ENCODE data around the gene ATP23.

Gene ATP23

DNA sequence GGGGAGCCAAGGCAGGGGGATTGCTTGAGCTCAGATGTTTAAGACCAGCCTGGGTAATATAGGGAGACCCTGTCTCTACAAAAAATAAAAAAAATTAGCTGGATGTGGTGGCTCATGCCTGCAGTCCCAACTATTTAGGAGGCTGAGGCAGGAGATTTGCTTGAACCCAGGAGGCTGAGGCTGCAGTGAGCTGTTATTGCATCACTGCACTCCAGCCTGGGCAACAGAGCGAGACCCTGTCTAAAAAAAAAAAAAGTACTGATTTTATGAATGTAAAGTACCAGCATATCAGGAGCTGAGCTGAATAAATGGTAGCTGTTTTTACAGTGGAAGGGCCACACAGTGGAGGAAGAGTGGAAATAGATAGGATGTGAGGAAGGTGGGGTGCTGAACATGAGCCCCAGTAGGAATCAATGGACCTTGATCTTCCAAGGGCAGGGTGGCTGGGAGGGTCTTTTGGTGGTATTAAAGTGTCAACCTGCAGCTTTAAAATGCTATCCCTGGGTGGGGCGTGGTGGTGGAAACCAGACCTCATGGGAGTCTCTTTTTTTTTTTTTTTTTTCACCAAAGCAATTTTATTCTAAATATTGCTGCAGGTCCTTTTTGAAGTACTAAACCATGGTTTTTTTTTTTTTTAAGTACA lies 2.2 kb downstream of the ATP23 start:
- Histone ChIP-seq H3K9me3 (replicated peaks in 1 of 2; ENCODE audit: control insufficient read depth in 2 of 2, insufficient read depth in 1 of 2, low read depth in 1 of 2, low read length in 2 of 2) (no peaks in the 10 kb centered on the region), H2BK5ac (ENCODE audit: low read length) (no peak overlapping the region), H3K36me3 (replicated peaks in 1 of 2; ENCODE audit: control insufficient read depth in 2 of 2, insufficient read depth in 2 of 2, low read length in 2 of 2) (no peaks in the 10 kb centered on the region), H4K8ac (ENCODE audit: low read depth, low read length) (no peak overlapping the region), H3K4me3 (ENCODE audit: low read length in 2 of 2) (no peak overlapping the region), H2AK5ac (ENCODE audit: low read depth, low read length) (no peak overlapping the region), H2BK15ac (ENCODE audit: low read length) (no peak overlapping the region), H3K4ac (ENCODE audit: low read length) (no peak overlapping the region), H4K91ac (ENCODE audit: low read depth, low read length, poor library complexity) (no peak overlapping the region), H3K9ac (ENCODE audit: low read depth, low read length, poor library complexity) (no peak overlapping the region), H2BK12ac (ENCODE audit: low read length) (no peak overlapping the region), H3K27ac (replicated peaks; ENCODE audit: low read length) (no peak overlapping the region), H3K4me1 (ENCODE audit: control insufficient read depth in 2 of 2, insufficient read depth in 1 of 2, low read depth in 1 of 2, low read length in 2 of 2) (peaks cover 3 to 5% of the 10 kb centered on the region in 2 donors), H3K27me3 (ENCODE audit: control insufficient read depth in 3 of 3, insufficient read depth in 3 of 3, low read depth in 1 of 3, low read length in 3 of 3) (peaks cover 0 to 8% (median 0%) of the 10 kb centered on the region in 3 experiments), H3K14ac (ENCODE audit: low read length) (no peak overlapping the region), H3K79me1 (ENCODE audit: low read depth, low read length) (no peaks in the 10 kb centered on the region), H3K18ac (ENCODE audit: low read length) (no peak overlapping the region), H2BK120ac (ENCODE audit: low read depth, low read length) (no peak overlapping the region), H3K23ac (ENCODE audit: low read depth, low read length, poor library complexity) (no peak overlapping the region), H2AFZ (ENCODE audit: low read length) (no peak overlapping the region), H3K4me2 (ENCODE audit: insufficient read depth, low read length, poor library complexity, severe bottlenecking) (no peak overlapping the region)
- no CpG with 5 or more reads among the region's 2 CpGs for WGBS, 2 donors (ENCODE audit: extremely low coverage in 2 of 2, insufficient read length in 2 of 2, insufficient replicate concordance in 1 of 2)
- no peak for DNase-seq (ENCODE audit: low spot score)

DNA sequence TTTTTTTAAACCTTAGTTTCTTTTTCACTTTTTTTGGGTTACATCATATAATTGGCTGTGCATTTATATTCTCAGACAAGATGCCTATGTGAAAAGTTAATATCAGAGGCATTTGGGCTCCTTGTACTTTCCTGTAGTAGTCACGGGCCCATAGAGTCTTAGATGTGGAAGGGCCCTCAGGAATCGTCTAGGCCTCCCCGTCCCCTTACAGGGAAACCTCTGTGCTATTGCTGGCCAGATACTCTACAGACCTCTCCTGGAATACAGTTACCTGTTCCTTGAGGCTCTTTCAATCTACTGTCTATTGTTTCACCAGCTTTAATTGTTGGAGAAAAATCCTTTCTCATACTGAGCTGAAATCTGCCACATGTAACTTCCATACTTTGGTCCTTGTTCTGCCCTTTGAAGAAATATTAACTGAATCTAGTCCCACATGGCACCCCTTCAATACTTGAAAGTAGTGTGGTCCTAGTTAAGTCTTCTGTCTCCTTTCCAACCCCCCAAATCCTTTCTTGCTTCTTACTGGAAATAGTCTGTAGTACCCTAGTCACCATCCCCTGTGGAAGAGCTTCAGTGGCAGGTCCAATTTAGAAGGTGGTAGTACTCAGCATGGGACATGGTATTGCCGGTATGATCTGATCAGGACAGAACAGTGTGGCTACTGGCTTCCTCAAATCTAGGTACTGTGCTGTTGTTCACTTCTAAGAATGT lies 3.1 kb downstream of the ATP23 start:
- Histone ChIP-seq H2BK5ac (ENCODE audit: low read length) (no peak overlapping the region), H2BK15ac (ENCODE audit: low read length) (no peak overlapping the region), H4K91ac (ENCODE audit: low read depth, low read length, poor library complexity) (no peak overlapping the region), H2BK12ac (ENCODE audit: low read length) (no peak overlapping the region), H2AFZ (ENCODE audit: low read length) (no peak overlapping the region), H3K79me1 (ENCODE audit: low read depth, low read length) (no peaks in the 10 kb centered on the region), H3K4me1 (ENCODE audit: control insufficient read depth in 2 of 2, insufficient read depth in 1 of 2, low read depth in 1 of 2, low read length in 2 of 2) (peaks cover 3 to 5% of the 10 kb centered on the region in 2 donors), H3K4ac (ENCODE audit: low read length) (no peak overlapping the region), H3K14ac (ENCODE audit: low read length) (no peak overlapping the region), H2BK120ac (ENCODE audit: low read depth, low read length) (no peak overlapping the region), H3K4me2 (ENCODE audit: insufficient read depth, low read length, poor library complexity, severe bottlenecking) (no peak overlapping the region), H3K9ac (ENCODE audit: low read depth, low read length, poor library complexity) (no peak overlapping the region), H4K8ac (ENCODE audit: low read depth, low read length) (no peak overlapping the region), H3K36me3 (replicated peaks in 1 of 2; ENCODE audit: control insufficient read depth in 2 of 2, insufficient read depth in 2 of 2, low read length in 2 of 2) (no peaks in the 10 kb centered on the region), H3K23ac (ENCODE audit: low read depth, low read length, poor library complexity) (no peak overlapping the region), H3K27ac (replicated peaks; ENCODE audit: low read length) (no peak overlapping the region), H3K27me3 (ENCODE audit: control insufficient read depth in 3 of 3, insufficient read depth in 3 of 3, low read depth in 1 of 3, low read length in 3 of 3) (peaks cover 0 to 8% (median 0%) of the 10 kb centered on the region in 3 experiments), H3K9me3 (replicated peaks in 1 of 2; ENCODE audit: control insufficient read depth in 2 of 2, insufficient read depth in 1 of 2, low read depth in 1 of 2, low read length in 2 of 2) (no peaks in the 10 kb centered on the region), H2AK5ac (ENCODE audit: low read depth, low read length) (no peak overlapping the region), H3K18ac (ENCODE audit: low read length) (no peak overlapping the region), H3K4me3 (ENCODE audit: low read length in 2 of 2) (no peak overlapping the region)
- WGBS, 2 donors (ENCODE audit: extremely low coverage in 2 of 2, insufficient read length in 2 of 2, insufficient replicate concordance in 1 of 2): no CpG with 5 or more reads among the region's 4 CpGs
- no peak for DNase-seq (ENCODE audit: low spot score)

DNA sequence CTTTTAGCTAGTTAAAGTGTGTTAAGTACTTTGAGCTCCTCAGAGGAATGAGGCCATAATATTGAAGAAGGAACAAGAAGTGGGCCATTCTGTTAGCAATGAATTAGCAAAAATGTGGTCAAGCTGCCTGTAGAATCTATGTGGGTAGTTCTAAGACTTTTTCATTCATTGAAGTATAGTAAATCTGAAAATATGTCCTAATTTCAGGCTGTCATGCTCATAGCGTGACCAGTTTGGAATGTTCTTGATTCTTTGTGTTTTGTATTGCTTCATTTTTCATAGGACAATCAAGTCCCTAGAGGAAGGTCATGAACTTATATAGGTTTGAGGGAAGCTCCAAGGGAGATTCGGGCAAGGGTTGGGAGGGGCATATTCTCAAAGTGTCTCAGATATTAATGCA lies 11.4 kb downstream of the ATP23 start:
- no peak overlapping the region for H3K14ac ChIP-seq (ENCODE audit: low read length)
- H3K18ac ChIP-seq (ENCODE audit: low read length): no peak overlapping the region
- H4K91ac ChIP-seq (ENCODE audit: low read depth, low read length, poor library complexity): no peak overlapping the region
- H3K9ac ChIP-seq (ENCODE audit: low read depth, low read length, poor library complexity): no peak overlapping the region
- no peak overlapping the region for H2BK120ac ChIP-seq (ENCODE audit: low read depth, low read length)
- peaks cover 0 to 2% of the 10 kb centered on the region in 2 donors for H3K9me3 ChIP-seq (replicated peaks in 1 of 2; ENCODE audit: control insufficient read depth in 2 of 2, insufficient read depth in 1 of 2, low read depth in 1 of 2, low read length in 2 of 2)
- H3K23ac ChIP-seq (ENCODE audit: low read depth, low read length, poor library complexity): no peak overlapping the region
- H2AFZ ChIP-seq (ENCODE audit: low read length): no peak overlapping the region
- H4K8ac ChIP-seq (ENCODE audit: low read depth, low read length): no peak overlapping the region
- H2AK5ac ChIP-seq (ENCODE audit: low read depth, low read length): no peak overlapping the region
- WGBS, 2 donors (ENCODE audit: extremely low coverage in 2 of 2, insufficient read length in 2 of 2, insufficient replicate concordance in 1 of 2): no CpG with 5 or more reads among the region's 2 CpGs
- no peak overlapping the region for H3K4ac ChIP-seq (ENCODE audit: low read length)
- no peak overlapping the region for H3K4me3 ChIP-seq (ENCODE audit: low read length in 2 of 2)
- H3K27me3 ChIP-seq (ENCODE audit: control insufficient read depth in 3 of 3, insufficient read depth in 3 of 3, low read depth in 1 of 3, low read length in 3 of 3): no peaks in the 10 kb centered on the region
- peaks cover 0 to 2% of the 10 kb centered on the region in 2 donors for H3K36me3 ChIP-seq (replicated peaks in 1 of 2; ENCODE audit: control insufficient read depth in 2 of 2, insufficient read depth in 2 of 2, low read length in 2 of 2)
- H2BK15ac ChIP-seq (ENCODE audit: low read length): no peak overlapping the region
- no peak overlapping the region for H3K4me2 ChIP-seq (ENCODE audit: insufficient read depth, low read length, poor library complexity, severe bottlenecking)
- no peak overlapping the region for H2BK5ac ChIP-seq (ENCODE audit: low read length)
- H3K27ac ChIP-seq (replicated peaks; ENCODE audit: low read length): no peak overlapping the region
- no peak overlapping the region for H2BK12ac ChIP-seq (ENCODE audit: low read length)
- peaks cover 0 to 2% of the 10 kb centered on the region in 2 donors for H3K4me1 ChIP-seq (ENCODE audit: control insufficient read depth in 2 of 2, insufficient read depth in 1 of 2, low read depth in 1 of 2, low read length in 2 of 2)
- H3K79me1 ChIP-seq (ENCODE audit: low read depth, low read length): no peaks in the 10 kb centered on the region
- no peak for DNase-seq (ENCODE audit: low spot score)

DNA sequence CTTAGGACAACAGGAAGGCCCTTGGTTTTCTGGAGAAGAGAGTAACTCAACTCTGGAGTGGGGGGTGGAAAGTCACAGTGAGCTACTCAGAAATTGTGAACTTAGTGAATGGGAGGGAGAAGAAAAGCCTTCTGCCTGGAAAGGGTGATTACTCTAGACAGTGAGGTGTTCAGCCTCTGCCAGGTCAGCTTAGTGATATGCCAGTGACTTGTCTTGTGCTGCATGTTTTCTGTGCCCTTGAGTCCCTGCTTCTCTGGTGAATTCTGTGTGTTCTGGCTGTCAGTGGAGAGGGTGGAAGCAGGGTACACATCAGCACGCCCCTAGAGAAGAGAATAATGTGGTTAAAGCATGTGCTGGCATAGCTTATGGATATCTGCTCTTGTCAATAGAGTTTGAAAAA lies 13.4 kb downstream of the ATP23 start:
- Histone ChIP-seq H2AFZ (ENCODE audit: low read length) (no peak overlapping the region), H3K4ac (ENCODE audit: low read length) (no peak overlapping the region), H4K8ac (ENCODE audit: low read depth, low read length) (no peak overlapping the region), H2AK5ac (ENCODE audit: low read depth, low read length) (no peak overlapping the region), H3K14ac (ENCODE audit: low read length) (no peak overlapping the region), H3K9me3 (replicated peaks in 1 of 2; ENCODE audit: control insufficient read depth in 2 of 2, insufficient read depth in 1 of 2, low read depth in 1 of 2, low read length in 2 of 2) (peaks cover 0 to 2% of the 10 kb centered on the region in 2 donors), H3K27ac (replicated peaks; ENCODE audit: low read length) (no peak overlapping the region), H3K4me3 (ENCODE audit: low read length in 2 of 2) (no peak overlapping the region), H2BK15ac (ENCODE audit: low read length) (no peak overlapping the region), H2BK5ac (ENCODE audit: low read length) (no peak overlapping the region), H3K79me1 (ENCODE audit: low read depth, low read length) (no peaks in the 10 kb centered on the region), H4K91ac (ENCODE audit: low read depth, low read length, poor library complexity) (no peak overlapping the region), H3K36me3 (replicated peaks in 1 of 2; ENCODE audit: control insufficient read depth in 2 of 2, insufficient read depth in 2 of 2, low read length in 2 of 2) (peaks cover 0 to 2% of the 10 kb centered on the region in 2 donors), H2BK120ac (ENCODE audit: low read depth, low read length) (no peak overlapping the region), H3K27me3 (ENCODE audit: control insufficient read depth in 3 of 3, insufficient read depth in 3 of 3, low read depth in 1 of 3, low read length in 3 of 3) (no peaks in the 10 kb centered on the region), H3K4me2 (ENCODE audit: insufficient read depth, low read length, poor library complexity, severe bottlenecking) (no peak overlapping the region), H2BK12ac (ENCODE audit: low read length) (no peak overlapping the region), H3K4me1 (ENCODE audit: control insufficient read depth in 2 of 2, insufficient read depth in 1 of 2, low read depth in 1 of 2, low read length in 2 of 2) (peaks cover 0 to 2% of the 10 kb centered on the region in 2 donors), H3K18ac (ENCODE audit: low read length) (no peak overlapping the region), H3K23ac (ENCODE audit: low read depth, low read length, poor library complexity) (no peak overlapping the region), H3K9ac (ENCODE audit: low read depth, low read length, poor library complexity) (no peak overlapping the region)
- no peak for DNase-seq (ENCODE audit: low spot score)
- WGBS, 2 donors (ENCODE audit: extremely low coverage in 2 of 2, insufficient read length in 2 of 2, insufficient replicate concordance in 1 of 2): no CpG with 5 or more reads among the region's 1 CpG
